ENCODE data around the gene ZBTB24. TPM values are rescaled to one million over a fixed set of nuclear protein-coding genes. Genes with fewer than 3 reads are reported as not detected.

Gene ZBTB24
- total RNA-seq, 3 donors from 2014 or later (not counting 1 experiment from before 2014, with no cell fraction given), result 6.7 to 10.6 (median 8.6) TPM

DNA sequence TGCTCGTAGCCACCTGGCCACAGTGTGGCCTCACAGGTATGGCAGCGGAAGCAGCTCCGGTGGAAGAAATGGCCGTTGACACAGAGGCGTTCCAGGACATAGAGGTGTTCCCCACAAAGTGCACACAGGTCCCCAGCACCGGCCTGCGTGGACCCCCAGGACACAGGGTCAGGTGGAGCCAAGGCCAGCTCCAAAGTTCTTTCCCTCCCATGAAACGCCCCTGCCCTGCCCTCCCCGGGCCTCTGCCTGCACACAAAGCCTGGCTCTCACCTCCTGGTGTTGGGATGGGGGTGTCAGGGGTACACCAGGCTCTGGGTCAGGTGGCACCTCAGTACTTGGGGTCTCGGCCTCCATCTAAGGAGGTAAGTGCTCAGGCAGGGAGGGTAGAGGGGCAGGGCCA, 35.9 kb downstream of the ZBTB24 start:
- H3K27me3 Mint-ChIP-seq (ENCODE audit: low read depth in 2 of 2), result no peaks in the 10 kb centered on the region
- no peak overlapping the region for H3K4me3 ChIP-seq (ENCODE audit: low read length)
- H3K4me1 ChIP-seq (ENCODE audit: control insufficient read depth, insufficient read depth, low read length), result peaks cover 34% of the 10 kb centered on the region
- intact Hi-C loops (cut with micrococcal nuclease), result loop anchor here (10.0 kb wide), 1 partner anchor 352 kb away; the partner anchor contains the start of genes CEP57L1 and SESN1
- no peak for ATAC-seq
- no peaks in the 10 kb centered on the region for H3K27me3 ChIP-seq (ENCODE audit: control insufficient read depth, insufficient read depth, low read length)
- TF ChIP-seq, protein P1, sequence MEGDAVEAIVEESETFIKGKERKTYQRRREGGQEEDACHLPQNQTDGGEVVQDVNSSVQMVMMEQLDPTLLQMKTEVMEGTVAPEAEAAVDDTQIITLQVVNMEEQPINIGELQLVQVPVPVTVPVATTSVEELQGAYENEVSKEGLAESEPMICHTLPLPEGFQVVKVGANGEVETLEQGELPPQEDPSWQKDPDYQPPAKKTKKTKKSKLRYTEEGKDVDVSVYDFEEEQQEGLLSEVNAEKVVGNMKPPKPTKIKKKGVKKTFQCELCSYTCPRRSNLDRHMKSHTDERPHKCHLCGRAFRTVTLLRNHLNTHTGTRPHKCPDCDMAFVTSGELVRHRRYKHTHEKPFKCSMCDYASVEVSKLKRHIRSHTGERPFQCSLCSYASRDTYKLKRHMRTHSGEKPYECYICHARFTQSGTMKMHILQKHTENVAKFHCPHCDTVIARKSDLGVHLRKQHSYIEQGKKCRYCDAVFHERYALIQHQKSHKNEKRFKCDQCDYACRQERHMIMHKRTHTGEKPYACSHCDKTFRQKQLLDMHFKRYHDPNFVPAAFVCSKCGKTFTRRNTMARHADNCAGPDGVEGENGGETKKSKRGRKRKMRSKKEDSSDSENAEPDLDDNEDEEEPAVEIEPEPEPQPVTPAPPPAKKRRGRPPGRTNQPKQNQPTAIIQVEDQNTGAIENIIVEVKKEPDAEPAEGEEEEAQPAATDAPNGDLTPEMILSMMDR (IDR thresholded peaks at IDR 0.05), result no peak
- WGBS (ENCODE audit: insufficient coverage), result 86% methylated on average over 10 of the region's 10 CpGs
- no peak for DNase-seq
- H3K27ac Mint-ChIP-seq, result peak overlapping the region in 1 of 2 donors; percentile 78
- H3K36me3 Mint-ChIP-seq, result no peaks in the 10 kb centered on the region
- no peaks in the 10 kb centered on the region for H3K9me3 Mint-ChIP-seq
- H3K9me3 ChIP-seq (ENCODE audit: control insufficient read depth, insufficient read depth, low read length), result no peaks in the 10 kb centered on the region
- H3K27ac ChIP-seq (ENCODE audit: low read length), result no peak overlapping the region
- H3K4me1 Mint-ChIP-seq, result peaks cover 23 to 63% of the 10 kb centered on the region in 2 donors
- peaks cover 55% of the 10 kb centered on the region for H3K36me3 ChIP-seq (ENCODE audit: control insufficient read depth, insufficient read depth, low read length)
- no peak overlapping the region for H3K4me3 Mint-ChIP-seq

DNA sequence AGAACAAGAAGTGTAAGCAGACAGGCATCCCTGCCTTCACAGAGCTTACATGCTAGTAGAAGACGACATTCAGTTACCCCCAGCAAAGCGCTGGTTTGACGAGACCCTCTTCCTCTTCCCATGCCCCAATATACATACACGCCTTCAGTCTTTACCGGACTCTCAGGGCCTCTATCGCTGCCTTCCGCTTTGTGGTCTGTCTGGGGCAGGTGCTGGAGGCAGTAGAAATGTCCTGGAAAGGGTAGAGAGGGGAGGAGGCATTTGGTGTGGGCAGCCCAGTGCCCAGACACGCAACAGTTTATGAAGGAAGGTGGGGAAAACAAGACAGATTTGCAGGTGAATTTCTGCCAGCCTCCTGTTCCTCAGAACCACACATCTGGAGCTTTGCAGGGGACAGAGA, 36.5 kb downstream of the ZBTB24 start:
- Histone ChIP-seq H3K9me3 (ENCODE audit: control insufficient read depth, insufficient read depth, low read length) (no peaks in the 10 kb centered on the region), H3K27me3 (ENCODE audit: control insufficient read depth, insufficient read depth, low read length) (no peaks in the 10 kb centered on the region), H3K27ac (ENCODE audit: low read length) (no peak overlapping the region), H3K4me3 (ENCODE audit: low read length) (no peak overlapping the region), H3K4me1 (ENCODE audit: control insufficient read depth, insufficient read depth, low read length) (peaks cover 40% of the 10 kb centered on the region), H3K36me3 (ENCODE audit: control insufficient read depth, insufficient read depth, low read length) (peaks cover 49% of the 10 kb centered on the region)
- Mint-ChIP-seq H3K27me3 (ENCODE audit: low read depth in 2 of 2) (no peaks in the 10 kb centered on the region), H3K4me3 (no peak overlapping the region), H3K27ac (peak overlapping the region; percentile 43 to 78), H3K36me3 (no peaks in the 10 kb centered on the region), H3K9me3 (no peaks in the 10 kb centered on the region), H3K4me1 (peaks cover 29 to 68% of the 10 kb centered on the region in 2 donors)
- intact Hi-C loops (cut with micrococcal nuclease), result loop anchor here (10.0 kb wide), 1 partner anchor 352 kb away; the partner anchor contains the start of genes CEP57L1 and SESN1
- no peak for DNase-seq
- WGBS (ENCODE audit: insufficient coverage), result 50% methylated on average over 8 of the region's 8 CpGs
- no peak for ATAC-seq
- TF ChIP-seq, protein P1 (IDR thresholded peaks at IDR 0.05), result no peak

DNA sequence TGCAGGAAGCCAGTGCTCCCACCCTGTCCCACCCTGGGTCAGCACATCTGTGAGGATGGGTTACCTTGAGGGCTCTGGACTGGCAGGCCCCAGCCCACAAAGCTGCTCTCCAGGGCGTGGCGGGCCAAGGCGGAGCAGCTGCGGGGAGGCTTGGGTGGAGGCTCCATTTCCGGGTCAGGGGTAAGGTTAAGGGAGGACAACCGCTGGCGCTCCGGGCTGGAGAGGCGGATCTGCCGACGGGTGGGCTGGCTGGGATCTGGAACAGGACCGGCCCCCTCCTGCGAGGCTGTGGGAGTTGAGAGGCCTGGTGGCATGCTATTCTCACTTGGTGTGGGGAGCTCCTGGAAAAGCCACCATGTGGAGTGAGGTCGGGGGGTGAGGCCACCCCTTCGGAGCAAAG, 36.9 kb downstream of the ZBTB24 start:
- Histone ChIP-seq H3K4me1 (ENCODE audit: control insufficient read depth, insufficient read depth, low read length) (peaks cover 44% of the 10 kb centered on the region), H3K36me3 (ENCODE audit: control insufficient read depth, insufficient read depth, low read length) (peaks cover 48% of the 10 kb centered on the region), H3K27me3 (ENCODE audit: control insufficient read depth, insufficient read depth, low read length) (no peaks in the 10 kb centered on the region), H3K27ac (ENCODE audit: low read length) (no peak overlapping the region), H3K4me3 (ENCODE audit: low read length) (no peak overlapping the region), H3K9me3 (ENCODE audit: control insufficient read depth, insufficient read depth, low read length) (no peaks in the 10 kb centered on the region)
- TF ChIP-seq, protein P1 (IDR thresholded peaks at IDR 0.05), result no peak
- intact Hi-C loops (cut with micrococcal nuclease), result loop anchor here (10.0 kb wide), 1 partner anchor 351 kb away; the partner anchor contains the start of genes CEP57L1 and SESN1
- WGBS (ENCODE audit: insufficient coverage), result 96% methylated on average over 13 of the region's 15 CpGs
- Mint-ChIP-seq H3K27ac (peak overlapping the region; percentile 43 to 78), H3K36me3 (no peaks in the 10 kb centered on the region), H3K4me1 (peaks cover 33 to 73% of the 10 kb centered on the region in 2 donors), H3K4me3 (no peak overlapping the region), H3K9me3 (no peaks in the 10 kb centered on the region), H3K27me3 (ENCODE audit: low read depth in 2 of 2) (no peaks in the 10 kb centered on the region)
- ATAC-seq, result no peak
- no peak for DNase-seq

DNA sequence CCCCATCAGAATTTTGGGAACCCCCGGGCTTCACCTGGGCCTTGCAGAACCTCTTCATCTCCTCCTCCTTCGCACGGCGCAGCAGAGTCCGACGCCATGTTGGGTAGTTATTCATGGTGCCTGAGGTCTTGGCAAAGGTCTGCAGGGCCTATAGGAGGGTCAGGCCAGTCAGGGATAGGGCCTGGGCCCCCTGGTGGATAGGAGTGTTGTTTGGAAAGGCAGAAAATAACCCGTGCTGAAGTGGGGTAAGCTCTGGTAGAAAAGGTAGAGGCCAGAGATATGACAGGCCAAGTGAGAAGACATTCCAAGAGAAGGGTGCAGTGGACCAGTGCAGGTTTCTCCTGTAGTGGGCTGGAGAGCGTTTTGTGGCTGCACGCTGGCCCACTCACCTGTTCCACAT, 37.6 kb downstream of the ZBTB24 start:
- H3K27ac Mint-ChIP-seq, result peak overlapping the region in 1 of 2 donors; percentile 59
- intact Hi-C loops (cut with micrococcal nuclease), result loop anchor here (10.0 kb wide), 1 partner anchor 351 kb away; the partner anchor contains the start of genes CEP57L1 and SESN1
- peaks cover 40% of the 10 kb centered on the region for H3K4me1 ChIP-seq (ENCODE audit: control insufficient read depth, insufficient read depth, low read length)
- no peaks in the 10 kb centered on the region for H3K27me3 Mint-ChIP-seq (ENCODE audit: low read depth in 2 of 2)
- H3K36me3 ChIP-seq (ENCODE audit: control insufficient read depth, insufficient read depth, low read length), result peaks cover 46% of the 10 kb centered on the region
- ATAC-seq (no peak), DNase-seq (no peak)
- H3K4me3 ChIP-seq (ENCODE audit: low read length), result no peak overlapping the region
- H3K9me3 ChIP-seq (ENCODE audit: control insufficient read depth, insufficient read depth, low read length), result no peaks in the 10 kb centered on the region
- 93% methylated on average over 9 of the region's 9 CpGs for whole genome bisulfite sequencing (ENCODE audit: insufficient coverage)
- TF ChIP-seq, protein P1 (IDR thresholded peaks at IDR 0.05), result no peak
- no peak overlapping the region for H3K27ac ChIP-seq (ENCODE audit: low read length)
- no peak overlapping the region for H3K4me3 Mint-ChIP-seq
- H3K4me1 Mint-ChIP-seq, result peaks cover 27 to 70% of the 10 kb centered on the region in 2 donors
- no peaks in the 10 kb centered on the region for H3K36me3 Mint-ChIP-seq
- no peaks in the 10 kb centered on the region for H3K27me3 ChIP-seq (ENCODE audit: control insufficient read depth, insufficient read depth, low read length)
- no peaks in the 10 kb centered on the region for H3K9me3 Mint-ChIP-seq

All from natural killer cell (primary cell).